ENCODE measurements around the gene PLGRKT.
"Not testable (repeated sequence)": the region's sequence is repeated elsewhere in the genome, so short reads cannot be mapped to it uniquely, and the experiment has no call there.

The PLGRKT gene

DNA sequence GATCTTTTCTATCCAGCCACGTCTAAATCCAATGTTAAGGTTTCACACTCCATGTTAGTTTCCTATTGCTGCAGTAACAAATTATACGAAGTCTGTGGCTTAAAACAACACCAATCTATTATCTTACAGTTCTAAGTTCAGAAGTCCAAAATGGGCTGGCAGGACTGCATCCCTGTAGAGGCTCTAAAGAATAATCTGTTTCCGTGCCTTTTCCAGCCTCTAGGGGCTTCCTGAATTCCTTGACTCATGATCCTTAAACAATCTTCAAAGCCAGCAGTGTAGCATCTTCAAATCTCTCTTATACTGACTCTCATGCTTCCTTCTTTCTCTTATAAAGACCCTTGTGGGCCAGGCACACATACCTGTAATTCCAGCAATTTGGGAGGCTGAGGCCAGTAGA, 6.8 kb downstream of the PLGRKT start:
- DNase-seq (ENCODE audit: low read depth, low spot score): no peak

DNA sequence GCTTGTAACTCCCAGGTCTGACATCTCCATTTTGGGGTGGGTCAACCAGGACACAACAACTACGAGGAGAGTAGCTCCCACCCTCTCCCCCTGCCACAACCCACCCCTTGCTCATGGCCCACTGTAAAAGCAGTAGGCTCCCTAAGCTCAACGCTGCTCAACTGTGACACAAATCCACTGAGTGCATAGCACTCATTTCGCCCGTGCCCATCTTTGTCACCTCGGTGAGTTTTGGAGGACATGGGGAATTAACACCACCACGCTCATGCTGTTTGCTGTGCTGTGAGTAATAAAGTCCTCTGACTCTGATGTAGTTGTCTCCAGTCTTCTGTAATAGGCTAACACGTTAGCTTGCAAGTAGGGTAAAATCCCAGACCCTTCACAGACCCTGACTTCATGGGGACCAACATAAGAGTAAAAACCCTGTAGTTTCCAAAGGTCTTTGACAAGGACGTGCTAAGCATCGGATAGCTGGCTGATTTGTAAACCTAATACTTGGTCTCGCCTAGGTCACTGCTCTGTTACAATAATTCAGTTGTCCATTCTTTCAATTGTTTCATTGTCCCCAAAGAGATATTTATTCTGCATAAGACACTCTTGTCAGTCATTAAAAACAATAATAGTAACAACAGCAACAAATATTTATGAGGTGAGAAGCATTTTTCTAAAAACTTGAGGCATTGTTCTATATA, 7.7 kb downstream of the PLGRKT start:
- DNase-seq (ENCODE audit: low read depth, low spot score): no peak

DNA sequence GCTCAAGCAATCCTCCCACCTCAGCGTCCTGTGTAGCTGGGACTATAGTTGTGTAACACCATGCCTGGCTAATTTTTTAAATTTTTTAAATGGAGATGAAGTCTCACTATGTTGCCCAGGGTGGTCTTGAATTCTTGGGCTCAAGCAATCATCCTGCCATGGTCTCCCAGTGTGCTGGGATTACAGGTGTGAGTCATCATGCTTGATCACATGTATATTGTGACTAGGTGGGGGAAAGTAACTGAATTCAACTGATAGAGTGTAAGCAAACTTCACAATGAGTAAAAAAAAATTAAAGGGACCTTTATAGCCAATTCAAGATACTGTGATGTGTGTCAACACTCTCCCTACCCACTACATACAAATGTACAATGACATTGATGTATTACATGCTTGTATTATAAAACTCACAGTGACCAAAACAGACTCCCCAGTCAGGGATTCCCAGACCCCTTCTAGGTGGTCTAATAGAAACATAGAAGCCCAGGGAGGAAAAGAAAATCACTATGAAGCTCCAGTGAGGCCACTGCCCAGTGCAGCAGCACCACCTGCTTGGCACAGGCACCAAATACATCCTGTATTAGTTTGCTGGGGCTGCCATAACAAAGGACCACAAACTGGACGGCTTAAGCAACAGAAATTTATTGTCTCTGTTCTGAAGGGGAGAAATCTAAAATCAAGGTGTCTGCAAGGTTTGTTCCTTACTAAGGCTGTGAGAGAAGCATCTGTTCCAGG, 8.8 kb downstream of the PLGRKT start:
- no peak for DNase-seq (ENCODE audit: low read depth, low spot score)

DNA sequence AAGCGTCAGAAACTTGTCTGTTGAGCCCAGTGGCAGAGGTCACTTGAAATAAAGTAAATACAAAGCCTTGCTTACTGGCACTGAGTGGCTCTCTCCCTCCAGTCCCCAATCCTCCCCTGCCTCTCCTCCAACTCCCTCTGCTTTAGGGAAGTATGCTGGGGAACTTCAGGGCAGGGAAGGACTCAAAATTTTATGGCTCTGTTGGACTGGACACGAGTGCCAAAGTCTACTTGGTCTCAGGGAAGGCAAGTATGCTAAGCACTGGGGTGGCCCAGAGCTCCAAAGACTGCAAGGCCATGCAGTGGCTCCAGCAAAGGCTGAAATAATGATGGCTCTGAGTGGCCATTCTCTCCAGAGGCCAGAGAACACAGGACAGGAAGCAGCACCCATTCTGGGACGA, 9.6 kb downstream of the PLGRKT start:
- no peak for DNase-seq (ENCODE audit: low read depth, low spot score)

DNA sequence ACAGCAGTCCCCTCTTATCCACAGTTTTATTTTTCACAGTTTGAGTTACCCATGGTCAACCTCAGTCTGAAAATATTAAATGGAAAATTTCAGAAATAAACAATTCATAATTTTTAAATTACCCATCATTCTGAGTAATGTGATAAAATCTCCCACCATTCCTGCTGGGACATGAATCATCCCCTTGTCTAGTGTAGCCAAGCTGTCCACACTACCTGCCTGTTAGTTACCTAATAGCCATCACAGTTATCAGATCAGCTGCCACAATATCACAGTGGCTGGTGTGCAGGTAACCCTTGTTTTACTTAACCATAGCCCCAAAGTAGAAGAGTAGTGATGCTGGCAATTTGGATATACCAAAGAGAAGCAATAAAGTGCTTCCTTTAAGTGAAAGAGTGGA, 10.7 kb downstream of the PLGRKT start:
- DNase-seq (ENCODE audit: low read depth, low spot score): no peak

DNA sequence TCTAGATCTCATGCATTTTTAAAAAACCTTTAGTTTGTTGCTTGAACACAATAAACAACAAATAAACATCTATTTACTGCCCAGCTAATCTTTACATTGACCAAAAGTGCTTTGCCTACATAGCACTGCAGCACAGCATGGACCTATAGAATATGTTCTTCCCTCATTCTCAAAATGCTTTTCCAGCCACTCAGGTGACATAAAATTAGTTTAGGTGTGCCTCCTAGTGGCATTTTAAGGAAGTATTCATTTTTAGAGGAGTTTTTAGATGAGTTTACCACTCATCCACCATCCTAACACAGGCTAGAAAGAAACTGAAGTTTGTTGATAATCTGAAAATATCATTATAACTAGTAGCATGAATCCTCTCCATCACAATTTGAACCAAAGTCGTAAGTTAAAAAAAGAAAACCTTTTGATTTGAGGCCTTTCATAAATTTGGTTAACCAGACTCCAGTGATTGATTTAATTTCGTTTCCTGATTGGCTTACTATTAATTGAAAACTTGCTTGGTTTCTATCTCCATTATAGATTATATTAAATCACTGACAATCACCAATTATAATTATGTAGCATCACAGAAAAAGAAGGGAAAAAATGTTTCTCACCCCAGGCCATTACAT, 12.6 kb downstream of the PLGRKT start:
- no peak for DNase-seq (ENCODE audit: low read depth, low spot score)

DNA sequence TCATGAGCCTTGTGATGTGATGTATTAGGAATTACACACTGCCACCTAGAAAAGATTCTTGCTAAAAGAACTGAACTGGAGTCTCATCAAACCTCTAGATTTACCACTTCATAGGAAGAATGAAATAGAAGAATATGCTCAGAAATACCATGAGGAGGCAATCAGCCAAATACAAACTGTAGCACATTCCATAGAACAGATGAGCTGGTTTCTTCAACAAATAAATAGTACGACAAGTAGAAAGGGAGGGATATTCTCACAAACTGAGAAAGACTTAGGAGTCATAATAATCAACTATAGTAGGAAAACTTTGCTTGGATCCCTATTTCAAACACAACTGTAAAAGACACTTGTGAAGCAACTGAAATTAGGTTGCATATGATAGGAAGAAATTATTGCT, 15.4 kb downstream of the PLGRKT start:
- DNase-seq (ENCODE audit: low read depth, low spot score): no peak

DNA sequence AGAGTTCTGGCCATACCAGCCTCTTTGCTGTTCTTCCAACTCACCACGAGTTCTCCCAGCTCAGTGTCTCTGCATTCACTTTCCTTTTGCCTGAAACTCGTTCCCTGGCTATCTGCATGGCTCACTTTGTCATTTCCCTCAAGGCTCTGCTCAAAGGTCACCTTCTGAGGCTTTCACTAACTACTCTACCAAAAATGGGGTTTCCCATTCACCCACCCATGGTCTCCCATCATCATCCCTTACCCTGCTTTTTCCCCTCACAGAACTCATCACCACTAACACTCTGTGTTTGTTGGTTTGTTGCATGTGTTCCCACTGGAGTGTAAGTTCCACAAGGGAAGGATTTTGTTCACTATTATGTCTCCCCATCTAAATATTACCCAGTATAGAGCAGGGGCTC, 16.6 kb downstream of the PLGRKT start:
- no peak for DNase-seq (ENCODE audit: low read depth, low spot score)

DNA sequence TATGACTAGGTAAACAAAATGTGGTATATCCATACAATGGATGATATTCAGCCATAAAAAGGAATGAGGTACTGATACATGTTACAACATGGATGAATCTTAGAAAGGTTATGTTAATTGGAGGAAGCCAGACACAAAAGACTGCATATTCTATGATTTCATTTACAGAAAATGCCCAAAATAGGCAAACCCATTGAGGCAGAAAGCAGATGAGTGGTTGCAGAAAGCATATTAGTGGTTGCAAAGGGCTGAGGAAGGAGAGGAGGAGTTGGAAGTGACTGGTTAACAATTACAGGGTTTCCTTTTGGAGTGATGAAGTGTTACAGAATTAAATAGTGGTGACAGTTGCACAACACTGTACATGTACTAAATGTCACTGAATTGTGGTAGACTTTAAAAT, 17.7 kb downstream of the PLGRKT start:
- no peak for DNase-seq (ENCODE audit: low read depth, low spot score)

DNA sequence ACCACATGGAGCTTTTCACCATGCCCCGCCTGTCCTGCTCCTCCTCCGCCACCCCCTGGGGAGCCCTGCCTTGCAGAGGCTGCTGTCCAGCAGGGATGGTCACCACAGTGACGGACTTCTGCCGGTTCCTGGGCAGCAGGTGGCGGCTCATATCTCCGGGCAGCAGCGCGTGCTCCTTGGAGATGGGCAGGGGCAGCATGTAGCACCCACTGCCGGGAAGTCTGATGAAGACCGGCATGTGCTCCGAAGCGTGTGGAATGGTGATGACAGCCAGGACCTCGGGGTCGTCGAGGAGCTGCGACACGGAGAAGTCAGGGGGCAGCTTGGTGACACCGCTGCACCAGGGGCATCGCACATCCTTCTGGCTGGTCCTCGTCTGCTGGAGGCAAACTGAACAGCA, 19.2 kb downstream of the PLGRKT start:
- DNase-seq (ENCODE audit: low read depth, low spot score): no peak

DNA sequence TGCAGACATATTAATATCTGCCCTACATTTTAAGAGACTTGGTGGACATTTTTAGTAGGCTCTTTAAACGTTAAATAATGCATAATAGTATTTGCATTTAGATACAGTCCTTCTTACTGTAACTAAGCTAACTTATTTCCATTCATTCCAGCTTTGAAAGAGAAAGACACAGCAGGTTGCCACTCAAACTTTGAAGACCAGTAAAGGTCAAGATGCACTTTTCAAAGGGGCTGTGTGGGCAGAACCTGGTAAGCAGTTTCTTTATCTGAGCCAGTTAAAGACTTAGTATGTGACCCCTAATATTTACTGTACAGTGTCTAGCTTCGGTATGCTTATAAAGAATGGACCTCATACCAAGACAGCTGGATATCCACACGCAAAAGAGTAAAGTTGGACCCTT, 20.8 kb downstream of the PLGRKT start:
- no peak for DNase-seq (ENCODE audit: low read depth, low spot score)

DNA sequence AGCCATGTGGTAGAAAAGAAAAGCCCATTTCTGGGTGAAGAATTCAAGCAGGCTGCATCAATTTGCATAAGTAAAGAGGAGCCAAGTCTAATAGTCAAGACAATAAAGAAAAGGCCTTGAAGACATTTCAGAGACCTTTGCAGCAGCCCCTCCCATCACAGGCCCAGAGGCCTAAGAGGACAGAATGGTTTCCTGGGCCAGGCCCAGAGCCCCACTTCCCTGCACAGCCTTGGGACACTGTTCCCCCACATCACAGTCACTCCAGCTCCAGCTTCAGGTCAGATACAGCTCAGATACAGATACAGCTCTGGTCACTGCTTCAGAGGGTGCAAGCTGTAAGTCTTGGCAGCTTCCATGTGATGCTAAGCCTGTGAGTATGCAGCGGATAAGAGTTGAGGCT, 29.1 kb downstream of the PLGRKT start:
- no peak for DNase-seq (ENCODE audit: low read depth, low spot score)

DNA sequence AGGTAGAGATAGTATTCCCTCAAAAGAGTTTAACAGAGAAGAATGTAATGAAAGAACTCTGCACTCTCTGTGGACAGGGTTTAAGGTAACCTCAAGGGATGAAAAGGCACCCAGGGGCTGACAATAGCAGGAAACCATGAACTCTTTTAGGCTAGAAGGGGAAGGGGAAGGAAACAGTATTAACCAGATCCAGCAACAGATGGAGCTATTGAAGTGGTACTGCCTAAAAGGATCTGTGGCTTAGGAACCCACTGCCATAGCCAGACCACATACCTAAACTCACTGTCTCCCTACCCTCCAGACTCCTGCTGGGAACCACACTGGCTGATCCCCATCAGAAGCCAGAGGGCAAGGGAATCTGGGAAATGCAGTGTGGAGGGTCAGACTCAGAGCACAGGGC, 35.5 kb downstream of the PLGRKT start:
- no peak for DNase-seq (ENCODE audit: low read depth, low spot score)

DNA sequence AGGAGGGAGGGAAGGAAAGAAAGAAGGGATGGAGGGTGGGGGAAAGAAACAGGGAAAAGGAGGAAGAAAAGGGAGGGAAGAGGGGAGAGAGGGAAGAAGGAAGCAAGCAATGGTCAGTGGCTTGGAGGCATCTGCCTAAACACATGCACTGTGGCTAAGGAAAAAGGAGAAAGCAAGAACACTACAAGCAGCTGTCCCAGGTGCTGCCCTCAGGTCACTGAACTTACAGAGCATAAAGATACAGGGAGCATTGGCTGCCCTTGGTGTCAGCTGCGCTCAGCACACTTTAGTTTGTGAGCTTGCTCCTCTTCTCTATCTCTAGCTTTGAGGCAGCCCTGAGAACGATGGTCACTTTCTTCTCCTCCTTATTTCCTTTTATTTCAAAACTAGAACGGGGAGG, 40.2 kb downstream of the PLGRKT start:
- DNase-seq (ENCODE audit: low read depth, low spot score): not testable (repeated sequence)

DNA sequence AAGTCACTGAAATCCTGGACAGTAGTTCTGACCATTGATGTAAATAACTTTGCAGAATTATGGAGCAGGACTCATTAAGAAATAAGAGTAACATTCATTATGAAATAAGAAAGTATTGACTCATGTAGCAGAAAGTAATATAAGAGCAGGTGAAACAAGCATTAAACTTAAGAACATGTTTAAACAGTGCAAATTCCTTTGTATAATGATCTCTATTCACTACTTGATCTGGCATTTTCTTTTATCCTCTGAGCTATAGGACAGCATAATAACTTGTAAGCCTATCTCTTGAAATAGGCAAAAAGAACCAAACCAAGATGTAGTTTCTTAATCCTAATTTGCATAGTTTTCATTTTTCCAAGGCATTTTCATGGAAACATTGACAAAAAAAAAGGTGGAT, 42.3 kb downstream of the PLGRKT start:
- no peak for DNase-seq (ENCODE audit: low read depth, low spot score)

DNA sequence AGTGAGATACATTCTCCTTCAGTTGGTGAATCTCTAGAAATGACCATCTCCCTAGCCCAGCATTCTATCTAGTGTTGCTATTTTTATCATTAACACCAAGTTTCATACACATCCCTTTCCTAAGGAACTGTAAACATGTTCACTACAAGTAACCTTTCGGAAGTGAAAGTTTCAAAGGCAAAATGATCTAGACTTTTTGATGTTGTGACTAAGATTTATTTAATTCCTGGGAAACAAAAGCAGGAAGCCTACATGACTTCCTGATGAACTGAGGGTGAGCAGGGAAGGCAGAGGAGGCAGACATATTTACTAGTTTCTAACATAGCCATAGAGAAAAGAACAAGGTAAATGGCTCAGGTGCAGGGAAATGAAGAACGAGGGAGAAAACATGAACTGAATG, 43.7 kb downstream of the PLGRKT start:
- DNase-seq (ENCODE audit: low read depth, low spot score): not testable (repeated sequence)

DNA sequence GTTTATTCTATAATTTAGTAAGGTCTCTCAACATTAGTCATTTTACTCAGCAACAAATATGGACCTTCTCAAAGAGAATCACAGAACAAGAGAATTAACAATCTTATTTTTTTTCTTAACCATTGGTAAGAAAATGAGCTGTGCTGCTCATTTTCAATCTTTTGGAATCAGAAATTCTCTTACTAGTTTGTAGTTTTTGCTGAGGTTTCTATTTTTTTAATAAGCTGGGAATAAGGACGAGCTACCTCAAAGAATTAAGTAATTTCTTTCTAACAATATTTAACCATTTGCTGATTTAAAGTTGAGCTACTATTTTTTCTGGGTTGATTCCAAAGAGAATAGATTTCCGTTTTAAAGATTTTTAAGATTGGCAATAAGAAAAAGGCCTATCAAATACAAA, 44.2 kb downstream of the PLGRKT start:
- no peak for DNase-seq (ENCODE audit: low read depth, low spot score)

DNA sequence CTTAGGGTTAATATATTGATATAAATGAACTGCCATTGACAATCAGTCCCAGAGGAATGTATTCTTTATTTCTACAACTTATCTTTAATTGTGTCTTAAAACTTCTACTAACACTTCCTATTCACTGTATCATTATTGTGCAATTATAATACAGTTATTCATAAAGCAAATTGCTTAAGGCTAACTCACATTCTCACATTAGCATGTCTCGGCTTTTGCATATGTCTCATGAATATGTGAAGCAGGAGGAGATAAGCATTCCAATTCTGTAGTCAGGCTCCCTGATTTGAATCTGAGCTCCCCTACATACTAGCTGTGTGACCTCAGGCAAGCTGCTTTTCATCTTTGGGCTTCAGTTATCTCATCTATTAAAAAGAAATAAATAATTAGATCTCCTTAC, 45.4 kb downstream of the PLGRKT start:
- DNase-seq (ENCODE audit: low read depth, low spot score): no peak

DNA sequence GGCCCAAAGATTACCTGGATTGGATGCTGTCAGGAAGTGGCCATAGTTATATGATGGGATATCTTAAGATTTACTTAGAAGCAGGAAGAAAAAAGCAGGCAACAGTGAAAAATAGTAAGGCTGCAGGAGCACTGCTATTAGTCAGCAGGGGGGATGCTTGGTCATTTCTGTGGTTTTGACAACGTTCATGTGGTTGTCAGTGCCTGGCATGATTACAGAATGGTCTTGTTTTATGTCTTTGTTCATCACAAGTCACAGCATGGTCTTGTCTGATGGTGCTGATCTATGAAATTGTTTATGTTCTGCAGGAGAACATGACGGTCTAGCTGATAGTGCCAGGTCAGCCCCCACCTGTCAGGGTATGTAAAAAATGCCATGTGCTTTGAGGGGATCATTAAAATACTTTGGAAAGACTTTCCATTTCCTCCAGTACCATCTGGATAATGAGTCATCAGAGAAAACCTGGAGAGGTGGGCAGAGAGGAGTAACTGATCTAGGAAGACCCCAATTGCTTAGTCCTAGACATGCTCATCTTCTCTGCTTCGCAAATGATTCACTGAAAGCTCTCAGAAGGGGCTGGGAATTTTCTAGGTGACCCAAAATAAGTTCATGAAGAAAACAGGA, 48.5 kb downstream of the PLGRKT start:
- DNase-seq (ENCODE audit: low read depth, low spot score): peak; percentile 78

DNA sequence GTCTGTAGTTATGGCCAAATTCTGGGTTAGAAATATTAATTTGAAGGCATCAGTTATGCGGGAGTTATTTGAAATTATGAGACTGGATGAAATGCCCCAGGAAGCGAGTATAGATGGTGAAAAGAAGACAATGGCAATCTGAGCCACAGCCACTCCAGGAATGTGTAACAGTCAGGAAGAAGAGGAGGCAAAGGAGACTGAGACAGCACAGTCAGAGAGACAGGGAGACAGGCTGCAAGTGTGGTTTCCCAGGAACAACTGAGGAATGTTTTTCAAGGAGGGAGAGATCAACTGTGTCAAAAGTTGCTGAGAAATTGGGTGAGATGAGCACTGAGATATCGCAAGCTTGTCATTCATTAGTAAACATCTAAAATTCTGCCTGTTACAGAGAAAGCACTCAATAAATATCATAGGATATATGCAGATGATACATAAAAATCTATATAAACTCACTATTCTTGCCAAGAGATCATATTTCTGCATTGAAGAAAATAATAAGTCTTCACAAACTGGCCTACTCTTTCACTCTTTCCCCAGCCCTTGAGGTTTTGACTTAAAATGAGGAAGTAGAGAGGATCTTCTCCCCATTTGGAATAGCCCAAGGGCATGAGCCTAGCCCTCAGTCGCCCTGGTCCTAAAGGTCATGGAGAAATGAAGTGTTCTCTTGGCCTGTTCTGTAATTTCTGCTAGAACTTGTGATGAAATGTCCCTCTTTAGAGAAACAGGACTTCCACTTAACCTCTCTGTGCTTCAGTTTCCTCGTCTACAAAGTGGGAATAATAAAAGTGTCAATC, 49.5 kb downstream of the PLGRKT start:
- no peak for DNase-seq (ENCODE audit: low read depth, low spot score)

DNA sequence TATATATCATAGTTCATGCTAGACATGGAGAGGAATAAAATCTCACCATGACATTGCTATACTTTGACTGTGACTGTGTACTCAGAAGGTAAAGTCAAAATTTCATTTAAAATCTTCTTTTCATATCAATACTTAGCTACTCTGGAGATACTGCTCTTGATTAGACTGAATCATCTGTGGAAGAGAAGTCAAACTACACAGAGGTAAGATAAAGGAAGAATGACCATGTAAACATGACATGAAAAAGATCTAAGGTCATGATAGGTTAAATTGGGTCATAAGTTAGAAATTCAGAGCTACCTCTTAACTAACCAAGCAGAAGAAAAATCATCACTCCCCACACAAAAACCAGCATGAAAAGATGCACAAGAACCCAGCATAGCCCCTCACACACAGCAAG, 53.3 kb downstream of the PLGRKT start:
- DNase-seq (ENCODE audit: low read depth, low spot score): no peak

DNA sequence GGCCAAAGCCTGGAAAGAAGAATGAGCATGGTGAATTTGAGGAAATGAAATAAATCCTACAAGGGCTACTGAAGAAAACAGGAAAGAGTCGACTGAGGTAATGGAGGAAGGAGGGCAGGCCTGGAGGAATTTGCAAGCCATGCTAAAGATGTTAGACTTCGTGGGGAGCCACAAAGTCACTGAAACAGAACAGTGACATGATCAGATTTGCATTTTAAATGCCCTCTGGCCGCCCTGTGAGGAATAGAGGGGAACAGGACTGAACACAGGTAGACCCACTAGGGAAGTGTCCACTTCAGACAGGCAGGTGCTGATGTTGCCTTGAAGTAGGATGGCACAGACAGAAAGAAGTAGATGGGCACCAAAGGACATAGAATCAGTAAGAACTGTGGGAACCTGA, 55.2 kb downstream of the PLGRKT start:
- no peak for DNase-seq (ENCODE audit: low read depth, low spot score)
